ENCODE data around the gene IDUA. TPM values are rescaled to one million over a fixed set of nuclear protein-coding genes. Genes with fewer than 3 reads are reported as not detected.

Gene IDUA
- total RNA-seq, 1 donor from 2014 or later = 1.0 TPM

GRCh38 chr4:956531-957230, 30.2 kb upstream of the IDUA start:
- Histone ChIP-seq H3K27ac (ENCODE audit: low read depth, low read length) (no peak overlapping the region), H3K36me3 (ENCODE audit: control insufficient read depth in 3 of 3, insufficient read depth in 3 of 3, low read length in 3 of 3) (peaks cover 18 to 26% (median 24%) of the 10 kb centered on the region in 3 donors)

DNA sequence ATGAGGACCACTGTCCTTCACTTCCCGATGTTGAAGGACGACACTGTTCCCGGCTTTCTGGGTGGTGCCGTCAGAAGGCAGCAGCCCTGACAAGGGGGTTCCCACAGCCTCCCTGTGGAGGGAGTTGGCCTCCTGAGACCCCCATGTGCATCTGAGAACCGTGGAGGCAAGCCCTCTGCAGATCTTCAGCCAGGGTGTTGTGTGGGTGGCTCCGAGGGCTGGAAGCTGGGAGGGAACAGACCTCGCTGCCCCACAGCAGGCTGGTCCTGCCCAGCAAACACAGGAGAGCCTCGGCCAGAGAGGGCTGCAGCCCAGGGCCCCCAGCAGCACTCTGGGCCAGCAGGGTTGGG, 29.6 kb upstream of the IDUA start:
- no peak overlapping the region for H3K27ac ChIP-seq (ENCODE audit: low read depth, low read length)
- no peak overlapping the region for H3K9ac ChIP-seq (ENCODE audit: low read depth in 1 of 3, low read length in 3 of 3)
- no peaks in the 10 kb centered on the region for H3K4me1 ChIP-seq (ENCODE audit: control insufficient read depth in 3 of 3, insufficient read depth in 3 of 3, low read length in 3 of 3)
- H3K9me3 ChIP-seq (ENCODE audit: control insufficient read depth in 3 of 3, low read length in 3 of 3) = no peaks in the 10 kb centered on the region
- H3K27me3 ChIP-seq (ENCODE audit: control insufficient read depth in 3 of 3, insufficient read depth in 3 of 3, low read length in 3 of 3) = no peaks in the 10 kb centered on the region
- H3K4me3 ChIP-seq (ENCODE audit: low read length in 3 of 3) = no peak overlapping the region
- peaks cover 21 to 27% (median 26%) of the 10 kb centered on the region in 3 donors for H3K36me3 ChIP-seq (ENCODE audit: control insufficient read depth in 3 of 3, insufficient read depth in 3 of 3, low read length in 3 of 3)

More at GRCh38 chr4:956531-957230, 30.2 kb upstream of the IDUA start:
- H3K9me3 ChIP-seq (ENCODE audit: control insufficient read depth in 3 of 3, low read length in 3 of 3) = no peaks in the 10 kb centered on the region
- H3K4me3 ChIP-seq (ENCODE audit: low read length in 3 of 3) = no peak overlapping the region
- H3K4me1 ChIP-seq (ENCODE audit: control insufficient read depth in 3 of 3, insufficient read depth in 3 of 3, low read length in 3 of 3) = no peaks in the 10 kb centered on the region
- no peaks in the 10 kb centered on the region for H3K27me3 ChIP-seq (ENCODE audit: control insufficient read depth in 3 of 3, insufficient read depth in 3 of 3, low read length in 3 of 3)
- no peak overlapping the region for H3K9ac ChIP-seq (ENCODE audit: low read depth in 1 of 3, low read length in 3 of 3)

DNA sequence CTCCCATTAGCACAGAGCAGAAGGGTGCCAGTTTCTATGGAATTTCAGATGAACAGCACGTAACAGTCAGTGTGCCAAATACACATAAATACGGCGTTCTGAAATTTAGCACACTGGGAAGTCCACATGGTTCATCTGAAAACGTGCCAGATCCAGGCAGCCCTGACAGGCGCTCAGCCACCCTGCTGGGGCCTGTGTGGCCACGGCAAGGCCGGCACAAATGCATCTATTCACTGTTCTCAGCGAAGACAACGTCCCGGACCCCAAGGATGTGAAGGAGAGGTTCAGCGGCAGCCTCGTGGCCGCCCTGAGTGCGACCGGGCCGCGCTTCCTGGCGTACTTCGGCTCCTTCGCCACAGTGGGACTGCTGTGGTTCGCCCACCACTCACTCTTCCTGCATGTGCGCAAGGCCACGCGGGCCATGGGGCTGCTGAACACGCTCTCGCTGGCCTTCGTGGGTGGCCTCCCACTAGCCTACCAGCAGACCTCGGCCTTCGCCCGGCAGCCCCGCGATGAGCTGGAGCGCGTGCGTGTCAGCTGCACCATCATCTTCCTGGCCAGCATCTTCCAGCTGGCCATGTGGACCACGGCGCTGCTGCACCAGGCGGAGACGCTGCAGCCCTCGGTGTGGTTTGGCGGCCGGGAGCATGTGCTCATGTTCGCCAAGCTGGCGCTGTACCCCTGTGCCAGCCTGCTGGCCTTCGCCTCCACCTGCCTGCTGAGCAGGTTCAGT, 29.1 kb upstream of the IDUA start:
- Histone ChIP-seq H3K27ac (ENCODE audit: low read depth, low read length) (no peak overlapping the region), H3K4me3 (ENCODE audit: low read length in 3 of 3) (no peak overlapping the region), H3K36me3 (ENCODE audit: control insufficient read depth in 3 of 3, insufficient read depth in 3 of 3, low read length in 3 of 3) (peaks cover 21 to 26% (median 26%) of the 10 kb centered on the region in 3 donors)

DNA sequence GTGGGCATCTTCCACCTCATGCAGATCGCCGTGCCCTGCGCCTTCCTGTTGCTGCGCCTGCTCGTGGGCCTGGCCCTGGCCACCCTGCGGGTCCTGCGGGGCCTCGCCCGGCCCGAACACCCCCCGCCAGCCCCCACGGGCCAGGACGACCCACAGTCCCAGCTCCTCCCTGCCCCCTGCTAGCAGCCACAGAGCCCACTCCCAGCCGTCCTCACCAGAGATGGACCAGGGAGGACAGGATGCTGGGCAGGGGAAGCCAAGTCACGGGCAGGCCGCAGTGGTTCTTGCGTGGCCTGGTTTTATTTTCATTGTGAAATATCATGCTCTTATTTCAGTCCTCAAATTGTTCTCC, 28.6 kb upstream of the IDUA start:
- no peaks in the 10 kb centered on the region for H3K27me3 ChIP-seq (ENCODE audit: control insufficient read depth in 3 of 3, insufficient read depth in 3 of 3, low read length in 3 of 3)
- H3K36me3 ChIP-seq (ENCODE audit: control insufficient read depth in 3 of 3, insufficient read depth in 3 of 3, low read length in 3 of 3) = peaks cover 17 to 23% (median 22%) of the 10 kb centered on the region in 3 donors
- H3K9ac ChIP-seq (ENCODE audit: low read depth in 1 of 3, low read length in 3 of 3) = no peak overlapping the region
- no peaks in the 10 kb centered on the region for H3K4me1 ChIP-seq (ENCODE audit: control insufficient read depth in 3 of 3, insufficient read depth in 3 of 3, low read length in 3 of 3)
- no peak overlapping the region for H3K27ac ChIP-seq (ENCODE audit: low read depth, low read length)
- H3K9me3 ChIP-seq (ENCODE audit: control insufficient read depth in 3 of 3, low read length in 3 of 3) = no peaks in the 10 kb centered on the region
- no peak overlapping the region for H3K4me3 ChIP-seq (ENCODE audit: low read length in 3 of 3)

More for the DNA sequence above, 29.1 kb upstream of the IDUA start:
- no peaks in the 10 kb centered on the region for H3K4me1 ChIP-seq (ENCODE audit: control insufficient read depth in 3 of 3, insufficient read depth in 3 of 3, low read length in 3 of 3)
- no peaks in the 10 kb centered on the region for H3K9me3 ChIP-seq (ENCODE audit: control insufficient read depth in 3 of 3, low read length in 3 of 3)
- no peaks in the 10 kb centered on the region for H3K27me3 ChIP-seq (ENCODE audit: control insufficient read depth in 3 of 3, insufficient read depth in 3 of 3, low read length in 3 of 3)
- H3K9ac ChIP-seq (ENCODE audit: low read depth in 1 of 3, low read length in 3 of 3) = no peak overlapping the region

DNA sequence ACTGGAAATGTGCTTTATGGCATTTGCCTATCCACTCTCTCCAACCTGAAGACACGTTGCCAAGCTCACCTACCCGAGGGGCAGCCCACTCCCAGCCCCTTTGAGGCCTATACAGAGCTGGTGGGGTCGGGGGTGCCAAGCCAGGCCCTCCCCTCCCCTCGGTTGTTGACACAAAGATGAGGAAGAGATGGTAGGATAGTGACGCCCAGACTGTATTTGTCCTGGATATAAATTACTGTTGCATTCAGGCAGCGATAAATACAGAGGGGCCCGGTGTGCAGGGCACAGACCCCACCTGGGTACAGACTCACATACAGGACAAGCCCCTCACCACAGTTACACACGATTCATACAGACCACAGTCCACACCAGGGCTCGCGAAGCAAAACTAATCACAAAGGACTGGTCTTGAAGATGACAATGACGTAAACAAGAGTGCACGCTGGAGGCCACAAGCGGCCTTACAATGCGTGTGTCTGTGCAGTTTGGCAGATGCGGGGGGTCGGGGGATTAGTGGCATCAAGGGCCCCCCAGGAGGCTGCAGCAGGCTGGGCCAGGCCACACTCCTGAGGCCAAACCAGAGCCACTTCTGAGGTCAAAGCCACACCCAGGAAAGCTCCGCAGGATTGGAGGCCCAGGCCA, 28.0 kb upstream of the IDUA start:
- Histone ChIP-seq H3K9me3 (ENCODE audit: control insufficient read depth in 3 of 3, low read length in 3 of 3) (no peaks in the 10 kb centered on the region), H3K9ac (ENCODE audit: low read depth in 1 of 3, low read length in 3 of 3) (no peak overlapping the region), H3K4me1 (ENCODE audit: control insufficient read depth in 3 of 3, insufficient read depth in 3 of 3, low read length in 3 of 3) (no peaks in the 10 kb centered on the region), H3K4me3 (ENCODE audit: low read length in 3 of 3) (no peak overlapping the region), H3K27me3 (ENCODE audit: control insufficient read depth in 3 of 3, insufficient read depth in 3 of 3, low read length in 3 of 3) (no peaks in the 10 kb centered on the region), H3K36me3 (ENCODE audit: control insufficient read depth in 3 of 3, insufficient read depth in 3 of 3, low read length in 3 of 3) (peaks cover 15 to 19% (median 18%) of the 10 kb centered on the region in 3 donors), H3K27ac (ENCODE audit: low read depth, low read length) (no peak overlapping the region)

DNA sequence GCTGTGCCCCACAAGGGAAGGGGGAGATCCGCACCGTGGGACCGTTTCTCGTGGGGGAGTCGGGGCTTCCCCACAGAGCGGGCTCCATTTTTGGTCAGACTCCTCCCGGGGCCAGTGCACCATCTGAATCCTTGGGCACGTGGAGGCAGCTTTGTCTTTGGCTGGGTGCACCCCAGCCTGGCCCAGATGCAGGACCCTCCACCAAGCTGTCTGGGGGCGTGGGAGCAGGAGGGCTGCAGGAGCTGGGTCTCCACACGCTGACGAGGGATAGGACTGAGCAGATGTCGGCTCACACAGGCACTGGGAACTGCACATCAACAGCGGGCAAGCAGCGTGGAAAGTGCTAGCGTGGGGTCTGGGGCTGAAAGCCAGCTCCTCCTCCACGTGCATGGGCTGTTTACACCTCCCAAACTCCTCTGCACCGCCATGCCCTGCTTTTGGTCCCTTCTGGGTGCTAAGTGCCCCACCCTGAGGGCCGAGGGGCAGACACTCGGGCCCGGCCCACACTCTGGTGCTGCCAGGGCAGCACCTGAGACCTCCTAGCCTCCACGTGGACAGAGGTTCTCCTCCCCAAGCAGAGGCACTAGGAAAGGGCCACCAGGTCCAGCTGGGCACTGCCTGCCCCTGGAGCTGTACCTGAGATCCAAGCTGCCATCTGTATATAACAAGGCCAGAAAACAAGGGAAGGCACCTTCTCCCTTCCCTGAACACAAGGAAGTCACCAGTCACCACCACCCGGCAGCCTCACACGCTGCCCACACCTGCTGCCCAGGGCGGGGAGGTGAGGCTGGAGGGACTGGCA, 27.3 kb upstream of the IDUA start:
- no peaks in the 10 kb centered on the region for H3K9me3 ChIP-seq (ENCODE audit: control insufficient read depth in 3 of 3, low read length in 3 of 3)
- H3K36me3 ChIP-seq (ENCODE audit: control insufficient read depth in 3 of 3, insufficient read depth in 3 of 3, low read length in 3 of 3) = peaks cover 13 to 16% (median 15%) of the 10 kb centered on the region in 3 donors
- H3K4me1 ChIP-seq (ENCODE audit: control insufficient read depth in 3 of 3, insufficient read depth in 3 of 3, low read length in 3 of 3) = no peaks in the 10 kb centered on the region
- no peak overlapping the region for H3K9ac ChIP-seq (ENCODE audit: low read depth in 1 of 3, low read length in 3 of 3)
- H3K4me3 ChIP-seq (ENCODE audit: low read length in 3 of 3) = no peak overlapping the region
- no peak overlapping the region for H3K27ac ChIP-seq (ENCODE audit: low read depth, low read length)
- H3K27me3 ChIP-seq (ENCODE audit: control insufficient read depth in 3 of 3, insufficient read depth in 3 of 3, low read length in 3 of 3) = no peaks in the 10 kb centered on the region

- Histone ChIP-seq H3K27me3 (ENCODE audit: control insufficient read depth in 3 of 3, insufficient read depth in 3 of 3, low read length in 3 of 3) (no peaks in the 10 kb centered on the region), H3K4me3 (ENCODE audit: low read length in 3 of 3) (no peak overlapping the region), H3K4me1 (ENCODE audit: control insufficient read depth in 3 of 3, insufficient read depth in 3 of 3, low read length in 3 of 3) (no peaks in the 10 kb centered on the region), H3K9me3 (ENCODE audit: control insufficient read depth in 3 of 3, low read length in 3 of 3) (no peaks in the 10 kb centered on the region), H3K36me3 (ENCODE audit: control insufficient read depth in 3 of 3, insufficient read depth in 3 of 3, low read length in 3 of 3) (peaks cover 12 to 18% (median 15%) of the 10 kb centered on the region in 3 donors), H3K9ac (ENCODE audit: low read depth in 1 of 3, low read length in 3 of 3) (no peak overlapping the region), H3K27ac (ENCODE audit: low read depth, low read length) (no peak overlapping the region)
Observed at GRCh38 chr4:960140-960635, 26.7 kb upstream of the IDUA start.

DNA sequence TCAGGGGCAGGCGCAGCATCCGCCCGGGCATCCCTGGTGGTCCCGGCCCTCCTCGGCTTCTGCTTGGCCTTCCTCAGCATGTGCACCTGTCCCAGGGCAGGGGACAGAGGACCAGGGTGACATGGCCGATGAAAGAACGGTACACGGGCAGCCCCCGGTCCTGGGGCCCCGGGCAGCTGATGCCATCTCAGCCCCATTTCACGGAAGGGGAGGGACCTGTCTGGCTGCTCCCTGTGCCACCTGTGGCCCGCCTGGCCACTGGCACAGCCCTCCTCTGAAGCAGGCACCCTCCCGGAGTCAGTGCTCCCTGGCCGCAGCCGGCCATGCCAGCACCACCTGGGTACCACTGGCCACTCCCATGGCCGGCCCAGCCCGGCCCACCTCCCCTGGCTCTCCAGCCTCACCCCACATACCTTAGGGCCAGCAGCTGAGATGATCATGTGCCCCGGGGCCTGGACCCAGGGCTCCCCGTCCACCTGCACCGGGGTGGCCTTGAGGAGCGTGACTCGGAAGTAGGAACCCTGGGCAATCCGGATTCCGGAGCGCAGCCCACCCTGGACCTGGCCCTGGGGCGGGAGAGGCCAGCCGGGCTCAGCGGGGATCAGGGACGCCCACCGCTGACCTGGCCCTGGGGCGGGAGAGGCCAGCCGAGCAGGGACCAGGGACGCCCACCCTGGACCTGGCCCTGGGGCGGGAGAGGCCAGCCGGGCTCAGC, 26.1 kb upstream of the IDUA start:
- Histone ChIP-seq H3K27ac (ENCODE audit: low read depth, low read length) (no peak overlapping the region), H3K36me3 (ENCODE audit: control insufficient read depth in 3 of 3, insufficient read depth in 3 of 3, low read length in 3 of 3) (peaks cover 10 to 17% (median 12%) of the 10 kb centered on the region in 3 donors), H3K4me3 (ENCODE audit: low read length in 3 of 3) (no peak overlapping the region), H3K4me1 (ENCODE audit: control insufficient read depth in 3 of 3, insufficient read depth in 3 of 3, low read length in 3 of 3) (no peaks in the 10 kb centered on the region), H3K9ac (ENCODE audit: low read depth in 1 of 3, low read length in 3 of 3) (no peak overlapping the region), H3K27me3 (ENCODE audit: control insufficient read depth in 3 of 3, insufficient read depth in 3 of 3, low read length in 3 of 3) (no peaks in the 10 kb centered on the region), H3K9me3 (ENCODE audit: control insufficient read depth in 3 of 3, low read length in 3 of 3) (no peaks in the 10 kb centered on the region)

All from skeletal muscle tissue (tissue), 4 donors.